Tibial artery (tissue), 4 donors: ENCODE data around the gene STN1.

Experiments used
- DNase-seq, 2 donors: peaks; one replicate each; pipeline ENCODE4 v3.0.0-alpha.2; 2019
- H3K27ac ChIP-seq, 2 donors: fragments of 200-600 bp; sonication (generic) in 1 of 2; 1 replicate in 1 of 2; 2 replicates in 1 of 2; pipeline ENCODE4 v1.5.1; 2018 to 2019; ENCODE audit warnings: mild to moderate bottlenecking in 1 of 2
- H3K27me3 ChIP-seq, 2 donors: fragments of 200-600 bp; sonication (generic) in 1 of 2; one replicate each; pipeline versions ENCODE4 v1.5.1 to v1.6.0; 2016 to 2019
- H3K36me3 ChIP-seq, 3 donors: fragments of 200-600 bp; sonication (generic) in 2 of 3; one replicate each; pipeline ENCODE4 v1.5.1; 2016 to 2019; ENCODE audit warnings: mild to moderate bottlenecking in 2 of 3
- H3K4me1 ChIP-seq, 4 donors: fragments of 200-600 bp; sonication (generic) in 2 of 4; 1 replicate in 3 of 4; 2 replicates in 1 of 4; pipeline ENCODE4 v1.5.1; 2016 to 2019
- H3K4me3 ChIP-seq, 2 donors: fragments of 200-600 bp; sonication (generic) in 1 of 2; 1 replicate in 1 of 2; 2 replicates in 1 of 2; pipeline ENCODE4 v1.5.1; 2018 to 2019; ENCODE audit warnings: mild to moderate bottlenecking in 2 of 2
- H3K9me3 ChIP-seq, 3 donors: fragments of 200-600 bp; sonication (generic) in 1 of 3; one replicate each; pipeline ENCODE4 v1.5.1; 2016 to 2019
- intact Hi-C: fragments of 100-400 bp; cut with DNase I; formaldehyde crosslinking; loops from one replicate; pipeline ENCODE4 v1.15.0; 2023; ENCODE audit warnings: low total_unique reads
- TF ChIP-seq, protein P1 (sequence below), 2 experiments: fragments of 200-600 bp in 1 of 2; fragments of 450-650 bp in 1 of 2; IDR thresholded peaks; one replicate each; pipeline ENCODE4 v1.5.1; 2017 to 2019; ENCODE audit warnings: antibody characterized with exemption in 2 of 2, mild to moderate bottlenecking in 1 of 2, moderate library complexity in 1 of 2

The STN1 gene

GRCh38 chr10:103840740-103841070 lies 77.3 kb downstream of the STN1 start:
- no peak for DNase-seq
- Histone ChIP-seq H3K36me3 (no peaks in the 10 kb centered on the region), H3K4me3 (no peak overlapping the region), H3K27me3 (no peaks in the 10 kb centered on the region), H3K4me1 (peaks cover 0 to 56% (median 41%) of the 10 kb centered on the region in 4 donors), H3K9me3 (no peaks in the 10 kb centered on the region), H3K27ac (no peak overlapping the region)
- intact Hi-C loops, result no loop called here
- TF ChIP-seq, protein P1, sequence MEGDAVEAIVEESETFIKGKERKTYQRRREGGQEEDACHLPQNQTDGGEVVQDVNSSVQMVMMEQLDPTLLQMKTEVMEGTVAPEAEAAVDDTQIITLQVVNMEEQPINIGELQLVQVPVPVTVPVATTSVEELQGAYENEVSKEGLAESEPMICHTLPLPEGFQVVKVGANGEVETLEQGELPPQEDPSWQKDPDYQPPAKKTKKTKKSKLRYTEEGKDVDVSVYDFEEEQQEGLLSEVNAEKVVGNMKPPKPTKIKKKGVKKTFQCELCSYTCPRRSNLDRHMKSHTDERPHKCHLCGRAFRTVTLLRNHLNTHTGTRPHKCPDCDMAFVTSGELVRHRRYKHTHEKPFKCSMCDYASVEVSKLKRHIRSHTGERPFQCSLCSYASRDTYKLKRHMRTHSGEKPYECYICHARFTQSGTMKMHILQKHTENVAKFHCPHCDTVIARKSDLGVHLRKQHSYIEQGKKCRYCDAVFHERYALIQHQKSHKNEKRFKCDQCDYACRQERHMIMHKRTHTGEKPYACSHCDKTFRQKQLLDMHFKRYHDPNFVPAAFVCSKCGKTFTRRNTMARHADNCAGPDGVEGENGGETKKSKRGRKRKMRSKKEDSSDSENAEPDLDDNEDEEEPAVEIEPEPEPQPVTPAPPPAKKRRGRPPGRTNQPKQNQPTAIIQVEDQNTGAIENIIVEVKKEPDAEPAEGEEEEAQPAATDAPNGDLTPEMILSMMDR (IDR thresholded peaks at IDR 0.05), result no peak

GRCh38 chr10:103839872-103840739 lies 77.9 kb downstream of the STN1 start:
- peaks cover 0 to 62% (median 46%) of the 10 kb centered on the region in 4 donors for H3K4me1 ChIP-seq
- H3K36me3 ChIP-seq, result no peaks in the 10 kb centered on the region
- no peak overlapping the region for H3K27ac ChIP-seq
- no peak overlapping the region for H3K4me3 ChIP-seq
- peak in 1 of 2 donors; percentile 64 for DNase-seq
- intact Hi-C loops, result no loop called here
- TF ChIP-seq, protein P1 (IDR thresholded peaks at IDR 0.05), result no peak
- no peaks in the 10 kb centered on the region for H3K27me3 ChIP-seq
- H3K9me3 ChIP-seq, result no peaks in the 10 kb centered on the region

GRCh38 chr10:103839519-103839871 lies 78.5 kb downstream of the STN1 start:
- intact Hi-C loops, result no loop called here

GRCh38 chr10:103838862-103839518 lies 79.0 kb downstream of the STN1 start:
- H3K4me1 ChIP-seq, result peaks cover 0 to 64% (median 48%) of the 10 kb centered on the region in 4 donors
- no peak overlapping the region for H3K27ac ChIP-seq
- TF ChIP-seq, protein P1 (IDR thresholded peaks at IDR 0.05), result no peak
- intact Hi-C loops, result no loop called here
- DNase-seq, result peak in 1 of 2 donors; percentile 65
- no peak overlapping the region for H3K4me3 ChIP-seq
- H3K36me3 ChIP-seq, result no peaks in the 10 kb centered on the region
- no peaks in the 10 kb centered on the region for H3K27me3 ChIP-seq
- no peaks in the 10 kb centered on the region for H3K9me3 ChIP-seq

More at GRCh38 chr10:103839519-103839871, 78.5 kb downstream of the STN1 start:
- H3K9me3 ChIP-seq, result no peaks in the 10 kb centered on the region
- no peaks in the 10 kb centered on the region for H3K36me3 ChIP-seq
- no peak overlapping the region for H3K27ac ChIP-seq
- DNase-seq, result peak in 1 of 2 donors; percentile 56
- TF ChIP-seq, protein P1 (IDR thresholded peaks at IDR 0.05), result no peak
- no peak overlapping the region for H3K4me3 ChIP-seq
- H3K4me1 ChIP-seq, result peaks cover 0 to 64% (median 49%) of the 10 kb centered on the region in 4 donors
- no peaks in the 10 kb centered on the region for H3K27me3 ChIP-seq

DNA sequence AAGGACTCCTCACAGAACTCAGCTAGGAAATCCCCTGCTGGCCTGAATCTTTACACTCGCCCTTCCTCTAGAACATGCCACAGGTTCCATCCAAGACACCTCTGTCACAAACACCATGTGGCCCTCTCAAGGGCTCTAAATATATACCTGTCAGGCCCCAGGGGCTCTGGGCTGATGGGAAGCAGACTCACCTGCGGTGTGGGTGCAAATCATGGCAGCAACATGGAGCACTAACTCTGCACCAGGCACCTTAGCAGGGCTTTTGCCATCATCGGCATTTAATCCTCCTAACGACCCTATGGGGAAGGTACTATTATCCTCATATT lies 80.0 kb downstream of the STN1 start:
- H3K9me3 ChIP-seq, result no peaks in the 10 kb centered on the region
- no peak overlapping the region for H3K27ac ChIP-seq
- H3K36me3 ChIP-seq, result no peaks in the 10 kb centered on the region
- DNase-seq, result no peak
- H3K4me1 ChIP-seq, result peaks cover 0 to 62% (median 41%) of the 10 kb centered on the region in 4 donors
- no peak overlapping the region for H3K4me3 ChIP-seq
- TF ChIP-seq, protein P1 (IDR thresholded peaks at IDR 0.05), result no peak
- H3K27me3 ChIP-seq, result no peaks in the 10 kb centered on the region
- intact Hi-C loops, result no loop called here
